ENCODE data around the gene RPS16.

Gene RPS16

GRCh38 chr19:39410017-39410830 lies 25.5 kb downstream of the RPS16 start:
- H3K4me3 ChIP-seq (ENCODE audit: low read length) = peak overlapping the region; percentile 75
- DNase-seq (ENCODE audit: low read depth, low spot score) = no peak

- peak overlapping the region; percentile 75 for H3K4me3 ChIP-seq (ENCODE audit: low read length)
- DNase-seq (ENCODE audit: low read depth, low spot score) = peak; percentile 45
These were observed 26.3 kb downstream of the RPS16 start for GRCh38 chr19:39409208-39410016.

GRCh38 chr19:39408392-39409207 lies 27.1 kb downstream of the RPS16 start:
- no peak for DNase-seq (ENCODE audit: low read depth, low spot score)
- H3K4me3 ChIP-seq (ENCODE audit: low read length) = no peak overlapping the region; the same call in 1 of the 2 replicates

- DNase-seq (ENCODE audit: low read depth, low spot score) = peak; percentile 55
- peak overlapping the region; percentile 88 for H3K4me3 ChIP-seq (ENCODE audit: low read length)
These were observed 27.9 kb downstream of the RPS16 start for GRCh38 chr19:39407660-39408391.

- no peak for DNase-seq (ENCODE audit: low read depth, low spot score)
- peak overlapping the region; percentile 88 for H3K4me3 ChIP-seq (ENCODE audit: low read length)
These were observed 28.4 kb downstream of the RPS16 start for GRCh38 chr19:39407410-39407659.

- H3K4me3 ChIP-seq (ENCODE audit: low read length) = peak within 1 kb of the TSS; percentile 88
- DNase-seq (ENCODE audit: low read depth, low spot score) = peak; percentile 72
These were observed 28.9 kb downstream of the RPS16 start, which contains the start of gene ZFP36 for GRCh38 chr19:39406656-39407409. TSS of gene ZFP36 (plus strand) at chr19:39406847. CDS start at chr19:39406905, 58 bp downstream.

GRCh38 chr19:39405958-39406655 lies 29.6 kb downstream of the RPS16 start:
- peak overlapping the region; percentile 88 for H3K4me3 ChIP-seq (ENCODE audit: low read length)
- peak; percentile 80 for DNase-seq (ENCODE audit: low read depth, low spot score)

- no peak overlapping the region for H3K4me3 ChIP-seq (ENCODE audit: low read length)
- no peak for DNase-seq (ENCODE audit: low read depth, low spot score)
These were observed 30.3 kb downstream of the RPS16 start for GRCh38 chr19:39405261-39405957.

GRCh38 chr19:39403331-39404312 lies 32.1 kb downstream of the RPS16 start:
- no peak for DNase-seq (ENCODE audit: low read depth, low spot score)
- H3K4me3 ChIP-seq (ENCODE audit: low read length) = peak overlapping the region; percentile 51

- peak overlapping the region; percentile 51 for H3K4me3 ChIP-seq (ENCODE audit: low read length)
- DNase-seq (ENCODE audit: low read depth, low spot score) = peak; percentile 72
These were observed 33.1 kb downstream of the RPS16 start for GRCh38 chr19:39402346-39403300.

GRCh38 chr19:39401549-39402345 lies 34.0 kb downstream of the RPS16 start:
- peak overlapping the region; percentile 51 for H3K4me3 ChIP-seq (ENCODE audit: low read length)
- no peak for DNase-seq (ENCODE audit: low read depth, low spot score)

- H3K4me3 ChIP-seq (ENCODE audit: low read length) = no peak overlapping the region
- DNase-seq (ENCODE audit: low read depth, low spot score) = no peak
These were observed 34.6 kb downstream of the RPS16 start for GRCh38 chr19:39401070-39401548.

- DNase-seq (ENCODE audit: low read depth, low spot score) = no peak
- no peak overlapping the region for H3K4me3 ChIP-seq (ENCODE audit: low read length)
These were observed 35.7 kb downstream of the RPS16 start for GRCh38 chr19:39400061-39400460.

GRCh38 chr19:39399668-39400050 lies 36.1 kb downstream of the RPS16 start:
- no peak overlapping the region for H3K4me3 ChIP-seq (ENCODE audit: low read length)
- no peak for DNase-seq (ENCODE audit: low read depth, low spot score)
